ENCODE results near the gene DNAL1.

DNAL1 gene

DNA sequence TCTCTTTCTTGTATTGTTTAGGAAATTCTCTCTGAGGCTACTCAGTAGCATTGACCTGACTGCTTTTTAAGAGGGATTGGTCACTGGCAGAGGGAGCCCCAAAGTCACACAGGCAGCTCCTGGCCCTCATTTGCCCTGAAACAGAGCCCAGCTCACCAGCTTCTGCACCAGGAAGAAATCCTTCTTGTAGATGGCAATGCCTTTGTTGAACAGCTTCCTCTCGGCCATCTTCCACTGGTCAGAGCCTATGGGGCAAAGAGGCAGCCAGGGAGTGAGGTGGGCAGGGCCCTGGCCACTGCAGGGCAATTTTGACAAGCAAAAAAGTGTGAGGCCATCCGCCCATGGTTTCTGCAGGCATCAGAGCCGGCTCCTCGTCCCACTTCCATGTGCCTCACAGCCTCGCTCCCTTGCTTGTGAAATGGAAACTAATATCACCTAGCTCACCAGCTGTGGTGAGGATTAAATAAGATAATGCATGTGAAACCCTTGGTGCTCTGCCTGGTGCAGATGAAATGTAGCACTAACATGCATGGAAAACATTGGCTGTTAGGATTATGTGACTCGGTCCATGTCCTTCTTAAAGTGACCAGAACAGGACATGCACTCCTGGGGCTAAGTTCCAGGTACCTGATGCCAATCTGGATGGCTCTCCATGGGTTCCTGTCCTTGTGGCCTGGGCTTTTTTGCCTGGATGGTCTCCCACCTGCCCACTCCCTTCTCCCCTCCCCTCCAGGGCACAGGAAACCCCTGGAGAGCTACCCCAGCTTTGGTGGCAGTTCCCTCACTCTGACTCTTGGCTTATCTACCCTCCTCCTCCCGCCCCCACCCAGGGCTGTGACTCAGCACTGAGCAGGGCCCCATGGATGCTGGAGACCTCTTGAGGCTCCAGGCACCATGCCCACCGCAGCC is 80.6 kb downstream of the DNAL1 start:
- DNase-seq (ENCODE audit: low spot score), result peak; percentile 41

DNA sequence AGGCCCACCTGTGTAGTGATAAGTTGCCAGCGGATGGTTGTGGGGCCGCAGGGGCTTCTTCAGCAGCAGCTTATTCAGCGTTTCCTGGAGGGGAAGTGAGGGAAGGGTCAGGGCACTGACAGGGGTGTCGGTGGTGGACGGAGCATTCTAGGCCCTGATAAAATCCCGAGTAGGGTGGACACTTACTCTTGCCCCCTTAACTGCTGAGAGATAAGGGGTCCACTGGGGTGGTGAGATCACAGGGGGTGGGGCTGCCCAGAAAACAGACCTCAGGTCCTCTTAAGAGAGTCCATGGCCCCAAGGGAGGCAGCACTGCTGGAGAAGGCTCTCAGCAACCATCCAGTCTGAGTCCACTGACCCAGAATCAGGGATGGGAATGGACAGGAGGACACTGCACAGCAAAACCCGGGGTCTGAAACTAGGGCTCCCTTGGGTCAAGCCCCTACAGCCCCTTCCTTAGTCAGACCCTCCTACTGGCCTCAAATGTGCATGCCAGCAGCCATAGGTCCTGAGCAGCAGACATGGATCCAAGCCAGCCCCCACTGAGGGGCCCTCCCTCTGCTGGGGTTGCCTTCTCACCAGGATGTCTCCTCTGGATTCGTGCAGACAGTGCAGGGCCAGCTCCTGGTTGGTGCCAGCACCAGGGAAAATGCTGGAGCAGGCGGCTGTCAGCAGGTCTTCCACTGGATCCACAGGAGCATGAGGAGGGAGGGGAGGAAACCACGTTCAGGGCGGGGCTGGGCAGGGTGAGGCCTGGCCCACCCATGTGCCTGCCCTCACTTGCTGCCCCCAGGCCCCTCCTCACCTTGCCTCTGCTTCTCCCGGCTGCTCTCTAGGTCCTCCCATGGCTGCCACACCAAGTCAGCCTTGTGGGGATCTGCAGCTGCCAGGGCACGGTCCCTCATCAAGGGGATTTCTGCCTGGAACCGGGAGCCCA is 81.5 kb downstream of the DNAL1 start:
- DNase-seq (ENCODE audit: low spot score), result no peak

DNA sequence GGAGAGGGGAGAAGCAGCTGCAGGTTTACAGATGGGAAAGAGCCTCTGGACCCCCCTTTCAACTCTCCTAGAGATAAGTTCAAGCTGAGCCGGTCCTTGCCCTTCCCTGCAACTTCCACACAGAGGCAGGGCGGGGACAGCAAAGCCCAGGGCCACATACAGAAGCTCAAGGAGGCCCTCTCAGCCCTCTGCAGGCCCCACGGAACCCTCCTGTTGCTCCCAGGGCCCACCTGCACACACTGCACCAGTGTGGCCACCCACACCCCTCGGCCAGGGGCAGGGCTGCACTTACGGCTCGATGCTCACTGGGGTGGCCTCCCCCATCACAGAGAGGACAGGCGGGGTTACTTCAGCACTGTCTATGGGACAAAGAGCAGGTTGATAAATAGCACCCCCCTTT is 82.4 kb downstream of the DNAL1 start:
- no peak for DNase-seq (ENCODE audit: low spot score)

DNA sequence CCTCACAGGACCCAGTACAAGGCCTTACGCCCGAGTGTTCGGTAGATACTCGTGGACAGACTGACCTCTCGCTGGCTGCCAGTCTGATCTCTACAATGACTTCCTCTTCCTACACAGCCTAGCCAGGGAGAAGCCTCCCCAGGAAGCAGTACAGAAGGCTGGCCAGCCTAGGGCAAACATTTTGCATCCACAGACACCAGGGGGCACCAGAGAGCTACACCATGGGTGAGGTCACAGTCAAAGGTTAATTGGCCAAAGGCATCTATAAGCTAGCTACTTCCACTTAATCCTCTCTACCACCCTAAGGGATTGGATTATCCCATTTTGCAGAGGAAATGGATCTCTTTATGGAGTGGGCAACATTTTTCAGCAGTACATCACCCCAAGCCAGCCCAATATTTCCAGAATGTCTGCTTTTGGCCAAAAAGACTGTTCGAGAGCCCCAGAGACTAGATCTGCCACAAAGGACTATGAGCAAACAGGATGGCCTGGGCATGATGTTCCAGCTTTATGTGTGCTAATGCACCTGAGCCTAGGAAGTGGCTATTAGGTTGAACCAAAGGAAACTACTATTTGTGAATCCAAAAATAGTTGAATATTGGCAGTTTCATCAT is 84.0 kb downstream of the DNAL1 start:
- peak; percentile 88 for DNase-seq (ENCODE audit: low spot score)

DNA sequence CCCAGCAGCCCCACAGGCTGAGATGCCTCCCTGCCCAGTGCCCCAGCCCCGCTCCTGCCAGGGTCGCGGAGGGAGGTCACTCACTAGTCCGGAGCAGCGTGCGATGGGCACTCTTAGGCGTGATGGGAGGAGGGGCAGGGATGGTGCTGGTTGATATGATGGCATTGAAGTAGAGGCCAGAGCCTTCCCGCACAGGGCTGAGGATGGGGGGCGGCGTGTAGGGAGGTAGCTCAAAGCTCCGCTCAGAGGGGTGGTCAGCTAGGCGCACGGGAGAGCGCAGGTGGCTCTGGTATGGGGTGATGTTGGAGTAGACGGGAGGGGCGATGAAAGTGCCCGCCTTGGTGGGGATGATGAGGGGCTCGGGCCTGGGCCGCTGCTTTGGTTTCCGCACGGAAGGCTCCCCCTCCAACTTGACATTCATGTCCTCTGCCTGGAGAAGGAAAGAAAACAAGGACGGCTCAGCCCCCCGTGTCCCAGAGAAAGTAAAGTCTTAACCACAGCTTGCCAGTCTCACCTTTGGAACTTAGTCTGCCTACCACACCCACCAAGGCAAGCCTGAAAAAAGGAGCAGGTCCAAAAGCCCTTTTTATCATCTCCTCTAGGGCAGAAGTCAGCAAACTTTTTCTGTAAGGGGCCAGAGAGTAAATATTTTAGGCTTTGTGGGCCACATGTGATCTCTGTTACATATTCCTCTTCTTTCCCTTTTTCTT is 84.9 kb downstream of the DNAL1 start:
- no peak for DNase-seq (ENCODE audit: low spot score)

DNA sequence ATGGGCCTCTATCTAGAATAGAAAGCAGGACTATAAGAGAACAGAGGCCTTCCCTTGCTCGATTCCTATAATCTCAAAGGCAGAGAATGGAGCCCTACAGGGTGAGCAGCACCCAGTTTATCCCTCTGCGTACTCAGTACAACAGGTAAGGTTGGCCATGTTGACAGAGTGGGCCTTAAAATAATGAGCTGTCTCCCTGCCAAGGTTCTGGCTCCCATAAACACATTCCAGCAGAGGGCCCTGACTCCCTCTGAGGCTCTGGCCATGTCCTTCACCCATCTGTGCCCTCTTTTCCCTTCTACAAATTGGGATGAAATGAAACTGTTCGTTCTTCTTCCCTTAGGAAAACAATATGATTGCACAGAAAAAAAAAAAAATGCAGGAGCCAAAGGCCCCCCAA is 86.3 kb downstream of the DNAL1 start:
- DNase-seq (ENCODE audit: low spot score), result no peak

DNA sequence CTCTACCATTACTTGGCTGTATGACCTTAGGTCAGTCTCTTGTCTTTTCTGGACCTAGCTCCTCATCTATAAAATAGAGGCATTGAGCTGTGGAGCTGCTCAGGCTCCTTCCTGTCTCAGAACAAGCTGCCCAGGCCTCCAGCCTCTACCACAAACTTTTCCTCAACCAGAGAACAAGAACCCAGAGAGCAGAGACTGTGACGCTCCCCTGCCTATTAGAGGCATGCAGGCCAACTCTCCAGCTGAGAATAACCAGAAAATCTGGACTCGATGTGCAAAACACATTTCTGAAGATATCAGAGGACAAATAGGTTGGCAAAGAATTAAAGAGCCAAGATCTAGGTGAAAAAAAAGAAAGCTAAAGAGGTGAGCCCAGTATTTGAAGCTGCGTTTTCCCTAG is 87.2 kb downstream of the DNAL1 start:
- DNase-seq (ENCODE audit: low spot score), result no peak

DNA sequence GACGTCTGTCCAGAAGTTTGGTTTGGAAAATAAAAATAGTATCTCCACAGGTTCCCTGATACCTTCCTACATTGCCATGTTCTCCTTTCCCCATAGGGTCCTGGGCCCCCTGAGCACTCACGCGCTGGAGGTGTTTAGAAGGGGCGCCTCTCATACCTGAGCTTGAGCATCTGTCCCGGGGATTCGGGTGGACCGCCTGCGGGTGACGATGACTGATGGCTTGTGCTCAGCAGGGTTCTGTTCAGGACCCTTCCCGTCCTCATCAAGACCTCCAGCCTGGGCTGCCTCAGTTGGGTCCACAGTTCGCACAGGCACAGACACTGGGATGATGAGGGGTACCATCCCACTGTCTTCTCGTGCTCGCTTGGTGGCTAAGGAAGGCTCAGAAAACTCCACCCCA is 92.1 kb downstream of the DNAL1 start:
- DNase-seq (ENCODE audit: low spot score), result no peak

DNA sequence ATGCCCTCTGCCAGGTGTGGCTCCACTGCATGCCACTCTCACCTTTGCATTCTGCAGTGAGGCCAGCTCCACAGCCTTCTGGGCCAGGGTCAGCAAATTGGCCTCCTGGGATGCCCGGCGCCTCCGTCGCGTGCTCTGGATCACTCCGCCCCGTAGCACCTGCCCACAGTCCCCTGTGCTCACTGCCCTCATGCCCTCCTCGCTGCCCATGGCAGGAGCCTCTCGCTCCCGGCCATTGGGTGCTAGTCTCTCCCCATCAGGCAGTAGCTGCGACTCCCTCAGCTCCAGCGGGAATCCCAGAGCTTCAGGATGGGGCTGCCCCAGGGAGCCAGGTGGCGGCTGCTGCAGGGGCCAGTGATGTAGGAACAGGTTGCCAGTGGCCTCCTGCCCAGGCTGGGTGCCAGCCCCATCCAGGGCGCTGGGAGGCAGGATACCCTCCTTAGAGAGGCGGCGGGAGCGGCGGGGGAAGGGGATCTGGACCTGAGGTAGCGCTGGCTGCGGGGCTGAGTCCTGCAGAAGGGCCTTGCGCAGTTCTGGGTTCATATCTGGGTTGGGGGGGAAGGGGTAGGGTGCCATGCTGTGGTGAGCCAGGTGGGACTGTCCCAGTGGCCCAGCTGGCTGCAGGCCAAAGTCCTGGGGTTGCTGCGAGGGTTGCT is 93.9 kb downstream of the DNAL1 start:
- DNase-seq (ENCODE audit: low spot score), result no peak

DNA sequence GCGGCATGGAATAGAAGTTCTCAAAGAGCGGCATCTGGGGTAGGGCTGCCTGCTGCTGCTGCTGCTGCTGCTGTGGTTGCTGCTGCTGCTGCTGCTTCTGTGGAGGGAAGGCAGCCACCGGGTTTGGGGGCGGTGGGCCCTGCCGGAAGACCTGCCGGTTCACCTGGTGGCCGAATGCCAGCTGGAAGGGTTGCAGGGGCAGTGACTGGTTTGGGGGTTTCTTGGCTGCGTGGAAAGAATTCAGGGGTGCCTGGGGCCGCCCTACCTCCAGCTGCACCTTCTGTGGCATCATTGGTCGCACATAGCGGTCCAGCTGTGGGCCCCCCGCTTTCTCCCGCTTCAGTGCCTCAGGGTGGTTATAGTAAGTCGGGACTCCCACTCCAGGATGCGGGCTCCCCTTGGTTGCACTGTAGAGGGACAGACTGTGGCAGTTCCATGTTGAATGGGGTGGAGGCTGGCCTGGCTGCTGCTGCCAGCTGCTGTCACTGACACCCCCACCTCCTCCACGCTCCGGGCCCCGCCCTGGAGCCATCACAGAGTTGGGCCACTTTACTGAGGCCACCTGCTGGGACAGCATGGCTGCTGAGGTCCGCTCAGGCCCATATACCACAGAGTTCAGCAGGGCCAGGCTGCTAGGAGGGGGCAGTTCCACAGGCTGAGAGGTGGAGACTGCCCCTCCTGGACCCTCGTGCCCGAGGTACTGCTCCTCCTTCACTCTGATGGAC is 94.5 kb downstream of the DNAL1 start:
- no peak for DNase-seq (ENCODE audit: low spot score)

DNA sequence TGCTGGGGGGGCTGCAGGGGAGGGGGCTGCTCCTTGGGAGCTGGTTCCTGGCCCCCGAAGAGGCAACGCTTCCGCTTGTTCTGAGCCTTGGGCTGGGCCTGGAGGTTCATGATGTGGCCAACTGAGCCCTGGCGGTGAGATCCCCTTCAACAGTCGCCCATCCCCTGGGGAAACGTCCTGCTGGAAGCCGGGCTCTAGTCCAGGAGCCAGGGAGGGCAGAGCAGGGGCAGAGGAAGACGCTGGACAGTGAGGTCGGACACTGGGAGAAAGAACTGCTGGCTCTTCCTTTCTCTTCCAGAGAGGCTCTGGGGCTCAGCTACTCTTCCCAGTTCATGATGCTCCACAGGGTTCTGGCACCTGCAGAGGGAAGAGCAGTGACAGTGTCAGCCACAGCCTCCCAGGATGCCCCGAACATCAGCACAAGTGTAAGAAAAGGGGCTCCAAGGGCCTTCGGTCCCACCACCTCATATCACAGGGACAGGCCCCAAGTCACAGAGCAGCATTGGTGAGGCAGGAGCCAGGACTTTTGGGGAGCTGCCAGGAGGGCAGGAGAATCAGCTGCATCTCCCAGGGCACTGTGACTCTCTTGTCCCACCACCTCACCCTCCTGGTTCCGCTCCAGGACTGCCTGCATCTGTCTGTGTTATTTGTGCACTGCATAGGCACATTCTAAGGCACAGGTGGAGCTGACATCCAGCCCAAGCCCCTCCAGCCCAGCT is 95.3 kb downstream of the DNAL1 start:
- DNase-seq (ENCODE audit: low spot score), result no peak

DNA sequence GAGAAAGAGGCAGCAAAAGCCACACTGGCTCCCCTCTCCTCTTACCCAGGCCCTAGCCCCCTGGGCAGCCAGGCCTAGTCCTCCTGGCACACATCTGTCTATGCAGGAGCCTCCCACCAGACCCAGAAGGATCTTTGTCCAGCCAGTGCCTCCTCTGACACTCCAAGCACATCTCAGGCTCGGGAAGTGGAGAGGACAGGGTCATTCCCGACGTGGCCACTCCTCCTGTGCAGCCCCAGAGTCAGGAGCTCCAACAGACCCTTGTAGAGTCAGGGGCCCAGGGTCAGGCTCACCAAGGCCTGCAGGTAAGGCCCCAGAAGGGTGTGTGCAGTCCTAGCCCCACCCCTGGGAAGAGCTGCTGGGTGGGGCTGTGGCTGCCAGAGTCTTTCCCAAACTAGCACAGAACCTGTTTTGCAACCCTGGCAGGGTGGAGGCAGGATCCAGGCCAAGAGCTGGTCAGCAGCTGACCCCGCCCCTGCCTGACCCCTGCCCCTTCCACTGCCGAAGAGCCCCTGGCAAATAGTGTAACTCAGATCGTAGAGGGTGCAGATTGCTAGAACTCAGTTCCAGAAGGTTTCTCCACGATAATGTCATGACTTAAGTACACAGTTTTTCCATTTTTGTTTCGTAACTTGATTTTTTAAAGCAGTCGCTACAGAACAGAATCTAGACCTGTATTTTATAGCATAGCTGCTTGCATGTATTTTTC is 96.0 kb downstream of the DNAL1 start:
- DNase-seq (ENCODE audit: low spot score), result peak; percentile 84

DNA sequence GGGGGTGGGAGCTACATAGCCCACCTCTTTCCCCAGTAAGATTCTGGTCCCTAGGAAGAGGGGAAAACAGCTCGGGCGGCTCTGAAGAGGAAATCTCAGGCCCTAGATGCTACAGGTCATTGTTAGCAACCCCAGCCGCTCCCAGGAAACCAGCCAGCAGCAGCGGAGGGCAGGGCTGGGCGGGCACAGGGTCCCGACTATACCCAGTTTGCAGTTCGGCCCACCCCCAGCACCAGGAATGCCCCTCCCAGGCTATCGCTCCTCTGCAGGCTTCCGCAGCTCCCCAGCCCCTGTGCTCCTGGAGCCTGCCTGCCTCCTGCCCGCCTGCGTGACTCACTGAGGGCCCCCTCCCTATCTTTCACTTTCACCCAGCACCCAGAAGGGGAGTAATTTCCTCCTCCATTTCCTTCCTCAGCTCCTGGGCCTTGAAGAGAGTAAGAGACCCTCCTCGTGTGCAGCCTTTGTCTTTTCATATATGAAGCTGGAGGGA is 96.6 kb downstream of the DNAL1 start:
- DNase-seq (ENCODE audit: low spot score), result peak; percentile 73

DNA sequence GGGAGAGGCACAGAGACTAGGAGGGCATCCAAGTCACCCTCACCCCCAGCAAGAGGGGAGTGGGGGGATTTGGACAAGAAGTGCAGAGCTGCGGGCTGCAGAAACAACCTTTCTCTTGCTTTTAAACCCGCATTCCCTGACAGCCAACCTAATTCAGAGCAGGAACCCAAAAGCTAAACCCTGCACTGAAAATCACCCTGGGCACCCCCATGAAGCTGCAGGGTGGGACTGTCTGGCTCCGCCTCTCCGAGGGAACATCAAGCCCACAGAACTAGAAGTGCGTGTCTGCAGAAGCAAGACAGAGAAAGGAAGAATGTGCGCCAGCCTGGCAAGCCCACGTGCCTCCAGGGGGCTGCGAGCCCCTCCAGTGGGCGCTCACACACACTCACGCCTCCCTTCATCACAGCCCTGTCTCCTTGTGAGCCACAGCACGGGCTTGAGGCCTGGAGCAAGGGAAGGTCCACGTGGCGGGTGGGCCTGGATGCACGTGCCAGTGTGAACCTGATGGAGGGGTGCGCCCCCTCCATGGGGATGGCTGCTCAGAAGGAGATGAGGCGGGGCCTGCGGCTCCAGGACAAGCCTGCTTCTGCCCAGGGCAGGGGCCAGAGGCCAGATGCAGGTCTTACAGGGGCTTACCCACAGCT is 97.2 kb downstream of the DNAL1 start:
- no peak for DNase-seq (ENCODE audit: low spot score)

DNA sequence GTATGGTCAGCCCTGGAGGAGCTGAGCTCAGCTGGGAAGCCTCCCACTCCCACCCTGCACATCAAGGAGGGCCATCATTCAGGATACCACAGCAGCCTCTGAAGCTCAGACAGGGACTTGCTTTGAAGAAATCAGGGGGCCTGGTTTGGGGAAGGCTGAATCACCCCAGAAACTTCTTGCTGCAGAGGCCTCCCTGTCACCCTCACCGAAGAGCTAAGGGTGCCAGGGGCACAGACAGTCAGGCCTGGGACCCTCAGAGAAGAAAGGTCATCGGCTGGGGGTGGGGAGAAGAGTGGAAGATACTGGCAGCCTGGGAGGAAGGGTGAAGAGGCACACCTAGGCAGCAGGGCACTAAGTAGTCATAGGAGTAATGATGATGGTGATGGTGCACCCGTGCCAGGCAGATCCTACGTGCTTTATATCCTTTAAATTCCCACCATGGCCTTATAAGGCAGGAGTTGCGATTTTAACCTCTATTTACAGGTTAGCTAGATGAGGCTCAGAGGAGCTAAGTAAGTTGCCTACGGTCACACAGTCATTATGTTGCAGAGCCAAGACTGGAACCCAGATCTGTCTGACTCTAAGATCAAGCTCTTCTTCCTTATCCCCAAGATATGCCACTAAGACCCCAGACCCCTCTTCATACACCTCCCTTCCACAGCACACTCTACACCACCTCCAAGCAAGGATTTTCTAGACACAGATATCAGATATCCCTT is 97.9 kb downstream of the DNAL1 start:
- no peak for DNase-seq (ENCODE audit: low spot score)

DNA sequence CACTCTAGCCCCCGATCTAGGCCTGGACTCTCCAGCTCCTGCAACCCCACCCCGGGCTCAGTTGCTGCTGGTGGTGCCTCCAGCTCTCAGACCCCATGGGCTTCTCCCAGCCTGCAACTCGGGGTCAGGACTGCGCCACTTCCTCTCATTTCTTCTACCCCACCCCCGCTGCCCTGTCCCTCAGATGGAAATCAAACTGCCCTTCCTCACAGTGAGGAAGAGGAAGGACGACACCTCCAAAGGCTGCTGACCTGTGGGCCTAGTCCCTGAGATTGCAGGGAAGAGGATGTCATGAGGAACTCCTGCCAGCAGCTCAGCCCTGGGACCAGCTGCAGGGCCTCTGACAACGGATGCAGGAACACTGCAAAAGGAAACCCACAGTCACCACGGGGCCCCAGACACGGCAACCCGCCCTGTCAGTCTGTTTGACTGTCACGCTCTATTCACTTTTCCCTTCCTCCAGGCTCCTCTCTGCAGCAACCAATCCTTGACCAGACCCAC is 98.7 kb downstream of the DNAL1 start:
- no peak for DNase-seq (ENCODE audit: low spot score)

DNA sequence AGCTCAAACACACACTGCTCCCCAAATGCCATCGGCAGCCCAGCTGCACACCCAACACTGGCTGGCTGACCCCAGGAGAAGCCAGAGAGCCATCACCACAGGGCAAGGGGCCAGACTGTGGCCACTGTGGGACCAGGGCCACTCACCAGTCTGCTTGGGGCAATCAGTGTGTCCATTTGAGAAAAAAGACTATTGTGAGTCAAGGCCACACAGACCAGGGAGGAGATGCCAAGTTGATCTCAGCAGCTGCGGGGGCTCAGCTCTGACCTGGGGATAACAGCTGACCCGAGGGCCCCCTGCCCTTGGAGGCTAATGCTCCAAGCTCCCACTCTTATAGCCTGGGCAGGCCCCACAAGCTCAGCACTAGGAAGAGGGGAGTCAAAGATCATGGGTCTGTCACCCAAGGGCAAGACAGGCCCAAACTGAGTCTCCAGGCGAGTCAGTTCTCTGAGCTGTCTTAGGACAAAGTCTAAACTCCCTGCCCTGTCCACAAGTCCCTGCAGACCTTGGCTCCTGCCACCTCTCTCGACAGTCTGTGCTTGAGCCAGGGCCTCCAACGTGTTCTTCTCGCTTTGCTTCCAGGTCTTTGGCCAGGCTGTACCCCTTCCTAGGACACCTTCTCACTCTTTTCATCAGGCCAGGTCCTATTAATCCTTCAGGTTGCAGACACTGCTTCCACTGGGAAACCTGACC is 99.5 kb downstream of the DNAL1 start:
- DNase-seq (ENCODE audit: low spot score), result no peak

Data from GM03348 (cell line).